HuH-7 (cell line): ENCODE data around the gene SUGCT.

ENCODE experiments used
- DNase-seq: peaks from one replicate; pipeline ENCODE4 v3.0.0; 2011; ENCODE audit warnings: low spot score

Gene SUGCT

GRCh38 chr7:40777730-40778312 lies 643.0 kb downstream of the SUGCT start:
- no peak for DNase-seq

GRCh38 chr7:40780460-40780859 lies 645.7 kb downstream of the SUGCT start:
- DNase-seq = no peak

GRCh38 chr7:40782836-40783235 lies 648.0 kb downstream of the SUGCT start:
- no peak for DNase-seq

DNA sequence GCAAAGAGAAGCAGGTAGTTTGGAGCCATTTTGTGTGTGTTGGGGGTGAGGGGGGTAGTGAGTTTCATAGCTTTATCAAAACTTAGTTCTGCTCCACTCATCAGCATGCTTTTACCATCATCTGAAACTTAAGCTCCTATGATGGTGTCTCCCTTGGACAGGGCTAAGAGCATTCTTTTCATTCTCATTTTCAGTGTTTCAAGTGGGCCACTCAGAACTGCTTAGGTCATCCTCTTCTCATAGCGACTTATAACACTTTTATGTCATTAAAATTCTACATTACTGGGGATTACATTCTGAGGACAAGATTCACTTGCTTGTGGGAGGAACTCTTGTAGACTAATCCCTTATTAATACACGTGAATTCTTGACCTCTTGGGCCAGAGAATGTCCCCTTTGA lies 649.4 kb downstream of the SUGCT start:
- no peak for DNase-seq

- DNase-seq = no peak
These were observed 652.1 kb downstream of the SUGCT start for GRCh38 chr7:40786909-40787308.

GRCh38 chr7:40793132-40793531 lies 658.3 kb downstream of the SUGCT start:
- no peak for DNase-seq

DNA sequence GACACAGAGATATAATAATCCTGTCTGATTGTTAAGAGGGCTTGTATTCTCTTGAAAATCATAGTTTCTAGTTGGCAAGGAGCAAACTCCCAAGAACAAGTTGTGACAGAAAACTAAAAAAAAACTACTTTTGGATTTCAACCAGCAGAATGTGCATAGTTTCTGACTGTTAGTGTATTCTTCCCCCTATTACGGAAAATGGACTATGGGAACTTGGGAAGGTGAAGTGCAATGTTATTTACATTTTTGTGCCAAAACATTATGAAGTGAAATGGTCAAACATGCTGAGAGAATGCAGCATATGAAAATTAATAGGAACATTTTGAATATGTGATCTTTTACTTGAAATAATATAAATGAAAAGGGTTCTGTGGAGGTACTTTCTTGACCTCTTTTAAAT lies 660.8 kb downstream of the SUGCT start:
- DNase-seq = no peak

DNA sequence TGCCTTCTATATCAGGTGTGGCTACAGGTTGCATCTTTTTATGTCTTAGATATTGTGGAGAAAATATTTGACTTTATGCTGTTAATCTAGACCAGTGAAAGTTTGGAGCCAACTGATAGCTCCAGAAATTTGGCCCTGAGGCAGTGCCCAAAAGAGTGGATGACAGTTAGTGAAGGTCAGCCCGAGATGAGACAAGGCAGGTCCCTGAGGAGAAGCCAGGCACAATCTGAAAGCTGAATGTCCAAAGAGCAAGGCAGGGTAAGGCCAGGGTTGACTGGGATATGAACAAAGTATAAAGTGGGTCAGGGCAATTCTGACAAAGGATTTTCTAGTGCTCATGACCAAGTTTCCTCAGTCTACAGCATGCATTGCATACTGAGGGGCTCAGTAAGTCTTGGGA lies 661.9 kb downstream of the SUGCT start:
- DNase-seq = no peak

GRCh38 chr7:40798613-40799012 lies 663.8 kb downstream of the SUGCT start:
- DNase-seq = no peak

DNA sequence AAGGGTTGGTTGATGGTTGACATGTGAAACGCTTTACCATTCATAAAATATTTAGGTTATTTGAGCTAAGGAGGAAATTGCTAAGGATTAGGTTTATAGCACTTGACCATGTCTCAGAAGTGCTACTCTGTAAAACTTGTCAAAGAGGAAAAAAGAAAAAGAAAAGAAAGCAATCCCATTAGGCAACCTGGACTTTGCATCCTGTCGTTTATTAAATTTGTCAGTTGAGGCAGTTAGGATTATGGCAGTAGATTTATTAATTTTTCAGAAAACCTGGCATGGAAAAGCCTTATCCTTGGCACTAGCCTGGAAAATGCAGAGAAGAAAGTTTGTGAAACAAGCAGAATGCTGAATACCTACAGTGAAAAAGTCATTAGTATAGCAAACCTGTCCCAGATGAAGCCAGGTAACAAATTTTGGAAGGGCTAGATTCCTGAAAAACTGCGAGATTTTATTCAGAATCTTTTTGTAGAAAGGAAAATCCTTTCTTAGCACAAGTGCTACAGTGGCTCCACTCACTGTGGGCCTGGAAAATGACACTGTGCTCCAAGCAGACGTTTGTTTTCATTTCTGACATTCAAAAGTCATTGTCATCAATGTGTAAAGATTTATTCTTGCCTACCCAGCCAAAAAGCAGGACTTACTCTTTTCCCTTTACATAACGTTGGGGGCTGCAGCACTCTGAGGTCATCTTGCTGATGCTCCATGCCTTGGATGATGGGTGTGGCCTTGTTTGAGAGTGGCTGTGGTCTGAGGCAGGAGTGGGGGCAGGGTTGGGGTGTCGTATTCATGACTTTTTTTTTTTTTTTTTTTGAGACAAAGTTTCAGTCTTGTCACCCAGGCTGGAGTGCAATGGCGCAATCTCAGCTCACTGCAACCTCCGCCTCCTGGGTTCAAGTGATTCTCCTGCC lies 664.9 kb downstream of the SUGCT start:
- DNase-seq = no peak

GRCh38 chr7:40800771-40801170 lies 666.0 kb downstream of the SUGCT start:
- no peak for DNase-seq

DNA sequence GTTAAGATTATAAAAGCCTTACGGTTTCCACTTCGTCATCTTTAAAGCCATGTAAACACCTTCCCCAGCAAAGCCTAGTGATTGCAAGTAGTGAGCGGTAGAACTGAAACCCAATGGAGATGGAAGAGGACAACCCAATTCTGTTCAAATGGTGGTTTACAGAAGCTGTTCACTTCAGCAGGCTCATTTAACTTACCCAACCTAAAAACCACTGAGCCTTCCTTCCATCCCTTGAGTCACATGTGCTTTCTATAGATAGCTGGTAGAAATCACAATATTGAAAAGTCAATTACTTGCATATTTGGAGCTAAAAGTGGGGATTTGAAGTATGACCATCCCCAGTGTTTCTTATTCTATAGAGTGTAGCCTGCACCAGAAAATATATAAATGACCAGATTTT lies 667.7 kb downstream of the SUGCT start:
- no peak for DNase-seq

DNA sequence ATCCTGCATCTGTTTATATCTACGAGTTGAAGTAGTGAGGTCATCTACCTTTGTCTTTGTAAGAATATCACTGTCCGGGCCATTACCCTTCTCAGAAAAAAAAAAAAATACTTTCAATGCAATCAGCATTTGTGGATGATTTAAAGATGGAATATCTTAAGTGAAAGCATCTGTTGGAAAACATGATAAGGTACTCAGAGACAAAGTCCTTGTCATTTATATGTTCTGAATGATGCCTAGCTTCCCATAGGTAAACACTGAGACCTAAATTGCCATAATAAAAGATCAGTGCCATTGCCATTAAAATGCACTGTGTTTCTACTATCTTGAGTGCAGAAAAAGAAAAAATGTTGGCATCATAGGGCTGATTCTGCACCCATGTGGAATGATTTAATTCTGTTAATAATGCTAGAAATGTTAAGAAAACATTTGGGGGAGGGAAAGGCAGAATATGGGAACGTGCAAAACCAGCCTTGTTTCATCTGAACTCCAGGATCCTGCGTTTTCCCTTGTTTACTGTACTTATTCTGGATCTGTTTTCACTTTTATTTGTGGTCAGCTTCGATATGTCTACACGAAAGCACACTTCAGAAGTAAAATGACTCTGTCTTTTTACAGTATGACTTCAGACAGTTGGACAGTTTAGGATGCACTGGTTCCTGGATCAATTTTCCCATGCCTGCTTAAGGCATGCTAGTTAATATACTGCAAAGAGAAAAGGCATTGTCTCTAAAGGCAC lies 669.8 kb downstream of the SUGCT start:
- DNase-seq = no peak

GRCh38 chr7:40805361-40805760 lies 670.6 kb downstream of the SUGCT start:
- no peak for DNase-seq

GRCh38 chr7:40808378-40808942 lies 673.7 kb downstream of the SUGCT start:
- DNase-seq = no peak

- no peak for DNase-seq
These were observed 675.5 kb downstream of the SUGCT start for GRCh38 chr7:40810274-40810673.

GRCh38 chr7:40811666-40812065 lies 676.9 kb downstream of the SUGCT start:
- DNase-seq = no peak

DNA sequence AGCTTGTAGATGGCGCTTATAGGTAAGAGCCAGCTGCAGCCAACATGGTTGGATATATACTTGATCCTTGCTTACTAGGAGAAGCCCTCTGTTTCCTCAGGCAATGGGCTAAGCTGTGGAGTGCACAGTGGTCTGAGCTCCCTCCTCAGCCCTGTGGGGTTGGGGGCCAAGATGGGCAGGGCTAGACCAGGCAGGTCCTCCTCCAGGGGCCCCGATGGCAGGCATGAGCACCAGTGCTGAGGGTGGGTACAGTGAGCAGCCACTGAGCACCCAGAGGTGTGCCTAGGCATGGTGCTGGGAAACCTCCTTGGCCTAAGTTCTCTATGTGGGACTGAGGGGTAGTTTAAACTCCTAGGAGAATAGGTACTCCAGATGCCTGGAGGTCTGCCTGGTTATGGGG lies 680.2 kb downstream of the SUGCT start:
- no peak for DNase-seq

DNA sequence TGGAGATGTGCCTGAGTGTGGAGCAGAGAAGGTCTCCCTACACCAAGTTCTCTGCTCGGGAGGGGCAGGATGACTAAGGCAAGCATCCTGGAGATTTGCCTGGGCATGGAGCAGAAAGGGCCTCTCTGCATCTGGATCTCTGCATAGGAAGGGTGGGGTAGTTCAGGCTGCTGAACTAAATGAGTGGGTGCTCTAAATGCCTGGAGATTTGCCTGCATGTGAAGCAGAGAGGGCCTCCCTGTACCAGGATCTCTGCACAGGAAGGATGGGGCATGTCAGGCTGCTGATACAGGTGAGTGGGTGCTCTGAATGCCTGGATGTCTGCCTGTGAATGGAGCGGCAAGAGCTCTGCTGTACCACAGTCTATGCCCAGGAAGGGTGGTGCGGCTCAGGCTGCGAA lies 680.7 kb downstream of the SUGCT start:
- DNase-seq = no peak

- no peak for DNase-seq
These were observed 688.1 kb downstream of the SUGCT start for GRCh38 chr7:40822861-40823260.

GRCh38 chr7:40824461-40824860 lies 689.7 kb downstream of the SUGCT start:
- DNase-seq = no peak

DNA sequence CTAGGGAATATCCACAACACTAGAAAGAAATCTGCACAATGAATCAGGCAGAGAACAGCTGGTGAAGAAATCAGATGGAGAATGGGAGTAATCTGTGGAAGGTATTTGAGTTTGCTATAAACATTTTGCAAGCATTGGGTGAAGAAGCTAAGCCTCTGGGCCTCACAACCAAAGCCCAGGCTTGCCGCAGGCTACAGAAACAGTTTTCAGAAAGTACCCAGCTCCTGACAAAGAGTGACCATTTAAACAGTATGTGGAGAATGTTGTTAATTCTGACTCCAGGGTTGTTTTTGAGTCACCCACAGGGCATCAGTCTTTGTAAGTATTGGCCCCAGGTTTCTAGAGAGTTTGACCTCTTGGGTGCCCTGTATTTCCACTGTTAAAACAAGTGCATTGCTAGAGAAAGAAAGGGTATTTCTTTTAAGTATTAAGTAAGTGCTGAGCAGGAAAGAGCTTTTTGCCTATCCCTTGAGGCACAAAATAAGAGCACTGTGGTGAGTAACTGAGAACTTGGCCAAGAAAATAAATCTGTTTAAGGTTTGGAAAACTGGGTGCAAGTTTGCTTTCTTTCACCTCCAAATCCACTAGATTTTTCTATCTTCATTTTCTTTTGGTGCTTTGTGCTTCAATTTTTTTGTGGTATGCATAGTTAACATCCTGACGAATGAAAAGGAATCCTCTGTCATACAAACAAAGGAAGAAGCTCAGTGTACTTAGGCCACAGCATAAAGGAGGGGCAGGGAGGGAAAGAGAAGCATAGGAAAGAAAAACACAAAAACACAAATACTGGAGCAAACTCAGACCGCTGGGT lies 691.8 kb downstream of the SUGCT start:
- no peak for DNase-seq
